ENCODE data around the gene TRABD2B.

DNA sequence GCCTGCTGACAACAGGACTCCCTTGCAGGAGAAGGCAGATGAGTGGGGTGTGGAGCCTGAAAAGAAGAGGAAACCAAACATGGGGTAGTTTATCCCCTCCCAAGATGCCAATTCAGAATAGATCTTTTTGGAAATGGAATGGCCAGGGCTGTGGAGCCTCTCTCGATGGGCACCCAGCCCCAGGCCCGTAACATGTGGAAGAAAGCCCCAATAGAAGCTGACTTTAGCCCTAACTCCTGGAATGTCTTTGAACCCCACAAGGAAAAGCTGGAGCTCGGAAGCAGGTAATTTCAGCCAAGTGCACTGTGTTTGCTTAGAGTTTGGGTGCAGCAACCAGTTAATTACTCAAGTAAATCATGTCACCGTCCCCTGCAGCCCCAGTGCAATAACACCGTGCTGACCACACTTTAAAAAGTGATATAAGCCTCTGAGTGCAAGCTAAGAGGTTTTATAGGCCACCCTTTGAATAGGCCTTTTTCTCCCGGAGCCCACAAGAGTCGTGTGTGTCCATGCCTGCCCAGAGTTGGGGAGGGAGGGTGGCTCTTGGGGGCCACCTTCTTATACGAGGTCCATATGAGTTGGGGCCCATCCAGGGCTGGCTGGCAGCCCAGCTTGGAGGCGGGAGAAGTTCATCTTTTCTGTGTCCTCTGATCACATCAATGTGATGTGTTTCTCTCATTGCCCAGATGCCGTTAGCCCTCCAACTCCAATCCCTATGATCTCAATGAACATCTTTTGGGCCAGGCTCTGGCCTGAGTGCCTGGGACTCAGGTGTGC lies 153.2 kb downstream of the TRABD2B start:
- TF ChIP-seq, protein P1, sequence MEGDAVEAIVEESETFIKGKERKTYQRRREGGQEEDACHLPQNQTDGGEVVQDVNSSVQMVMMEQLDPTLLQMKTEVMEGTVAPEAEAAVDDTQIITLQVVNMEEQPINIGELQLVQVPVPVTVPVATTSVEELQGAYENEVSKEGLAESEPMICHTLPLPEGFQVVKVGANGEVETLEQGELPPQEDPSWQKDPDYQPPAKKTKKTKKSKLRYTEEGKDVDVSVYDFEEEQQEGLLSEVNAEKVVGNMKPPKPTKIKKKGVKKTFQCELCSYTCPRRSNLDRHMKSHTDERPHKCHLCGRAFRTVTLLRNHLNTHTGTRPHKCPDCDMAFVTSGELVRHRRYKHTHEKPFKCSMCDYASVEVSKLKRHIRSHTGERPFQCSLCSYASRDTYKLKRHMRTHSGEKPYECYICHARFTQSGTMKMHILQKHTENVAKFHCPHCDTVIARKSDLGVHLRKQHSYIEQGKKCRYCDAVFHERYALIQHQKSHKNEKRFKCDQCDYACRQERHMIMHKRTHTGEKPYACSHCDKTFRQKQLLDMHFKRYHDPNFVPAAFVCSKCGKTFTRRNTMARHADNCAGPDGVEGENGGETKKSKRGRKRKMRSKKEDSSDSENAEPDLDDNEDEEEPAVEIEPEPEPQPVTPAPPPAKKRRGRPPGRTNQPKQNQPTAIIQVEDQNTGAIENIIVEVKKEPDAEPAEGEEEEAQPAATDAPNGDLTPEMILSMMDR (IDR thresholded peaks at IDR 0.05): no peak
- TF ChIP-seq POLR2A (IDR thresholded peaks at IDR 0.05): no peak
